HepG2 (cell line): ENCODE data around the gene UGT1A3. TPM values are rescaled to one million over a fixed set of nuclear protein-coding genes. Genes with fewer than 3 reads are reported as not detected.

Source experiments
- polyA plus RNA-seq, 8 experiments: library from polyadenylated mRNA; depleted of rRNA in 3 of 8; stranded (reverse) in 7 of 8; unstranded in 1 of 8; fragments of >200 nt; fragmentation: Illumina TruSeq in 4 of 8; extraction: Trizol in 4 of 8; gene quantifications; 2 replicates each; pipeline versions ENCODE4 v1.2.1 to v1.2.3, GENCODE V29; 2011 to 2016; ENCODE audit warnings: low read depth in 4 of 8, missing spikeins in 1 of 8, mixed read lengths in 1 of 8; ENCODE audit not compliant: insufficient read depth in 1 of 8
- total RNA-seq, 5 experiments: library from RNA; depleted of rRNA; stranded (reverse); fragments of >200 nt; fragmentation: Illumina TruSeq; extraction: Trizol; gene quantifications; 2 replicates each; pipeline ENCODE4 v1.2.3, GENCODE V29; 2016; ENCODE audit warnings: low read depth in 1 of 5

Gene UGT1A3
- total and polyA plus RNA-seq, 2 of the 13 experiments (the other 11 are each of a cell fraction or from before 2014, with no cell fraction given), result not detected

Other genes starting within 250 kb of the UGT1A3 start
- 41.0 and 57.2 TPM in 2 replicates for gene USP40, start 162.3 kb upstream of the UGT1A3 start, total RNA-seq (2016; rRNA removed; fragmentation: Illumina TruSeq; extraction: Trizol)
- 40.2 and 46.3 TPM in 2 replicates for gene USP40, start 162.3 kb upstream of the UGT1A3 start, polyA plus RNA-seq (2011; rRNA removed)
- not detected in 2 replicates for gene UGT1A8, start 111.4 kb upstream of the UGT1A3 start, total RNA-seq (2016; rRNA removed; fragmentation: Illumina TruSeq; extraction: Trizol)
- gene UGT1A8, start 111.4 kb upstream of the UGT1A3 start, polyA plus RNA-seq (2011; rRNA removed), result not detected in 2 replicates
- 0.10 TPM in 1 of 2 replicates, not detected in the other for gene UGT1A10, start 92.6 kb upstream of the UGT1A3 start, total RNA-seq (2016; rRNA removed; fragmentation: Illumina TruSeq; extraction: Trizol)
- 0.07 TPM in 1 of 2 replicates, not detected in the other for gene UGT1A10, start 92.6 kb upstream of the UGT1A3 start, polyA plus RNA-seq (2011; rRNA removed)
- not detected in 2 replicates for gene UGT1A9, start 57.1 kb upstream of the UGT1A3 start, total RNA-seq (2016; rRNA removed; fragmentation: Illumina TruSeq; extraction: Trizol)
- gene UGT1A9, start 57.1 kb upstream of the UGT1A3 start, polyA plus RNA-seq (2011; rRNA removed), result 0.07 TPM in 1 of 2 replicates, not detected in the other
- not detected in 2 replicates for gene UGT1A7, start 47.1 kb upstream of the UGT1A3 start, total RNA-seq (2016; rRNA removed; fragmentation: Illumina TruSeq; extraction: Trizol)
- not detected in 2 replicates for gene UGT1A7, start 47.1 kb upstream of the UGT1A3 start, polyA plus RNA-seq (2011; rRNA removed)
- gene UGT1A6, start 36.2 kb upstream of the UGT1A3 start, total RNA-seq (2016; rRNA removed; fragmentation: Illumina TruSeq; extraction: Trizol), result not detected in 2 replicates
- 0.25 and 0.35 TPM in 2 replicates for gene UGT1A6, start 36.2 kb upstream of the UGT1A3 start, polyA plus RNA-seq (2011; rRNA removed)
- gene UGT1A5, start 16.1 kb upstream of the UGT1A3 start, total RNA-seq (2016; rRNA removed; fragmentation: Illumina TruSeq; extraction: Trizol), result not detected in 2 replicates
- not detected in 2 replicates for gene UGT1A5, start 16.1 kb upstream of the UGT1A3 start, polyA plus RNA-seq (2011; rRNA removed)
- not detected in 2 replicates for gene UGT1A4, start 10.3 kb upstream of the UGT1A3 start, total RNA-seq (2016; rRNA removed; fragmentation: Illumina TruSeq; extraction: Trizol)
- gene UGT1A4, start 10.3 kb upstream of the UGT1A3 start, polyA plus RNA-seq (2011; rRNA removed), result not detected in 2 replicates
- gene UGT1A1, start 31.2 kb downstream of the UGT1A3 start, total RNA-seq (2016; rRNA removed; fragmentation: Illumina TruSeq; extraction: Trizol), result 0.22 and 0.69 TPM in 2 replicates
- 0.75 and 3.6 TPM in 2 replicates for gene UGT1A1, start 31.2 kb downstream of the UGT1A3 start, polyA plus RNA-seq (2011; rRNA removed)
- gene MROH2A, start 49.3 kb downstream of the UGT1A3 start, total RNA-seq (2016; rRNA removed; fragmentation: Illumina TruSeq; extraction: Trizol), result 0.04 TPM in 1 of 2 replicates, not detected in the other
- gene MROH2A, start 49.3 kb downstream of the UGT1A3 start, polyA plus RNA-seq (2011; rRNA removed), result 0.03 and 0.07 TPM in 2 replicates
- gene HJURP, start 125.5 kb downstream of the UGT1A3 start, total RNA-seq (2016; rRNA removed; fragmentation: Illumina TruSeq; extraction: Trizol), result 36.3 and 45.9 TPM in 2 replicates
- gene HJURP, start 125.5 kb downstream of the UGT1A3 start, polyA plus RNA-seq (2011; rRNA removed), result 26.0 and 43.9 TPM in 2 replicates
- gene TRPM8, start 188.3 kb downstream of the UGT1A3 start, total RNA-seq (2016; rRNA removed; fragmentation: Illumina TruSeq; extraction: Trizol), result not detected in 2 replicates
- 0.08 and 0.12 TPM in 2 replicates for gene TRPM8, start 188.3 kb downstream of the UGT1A3 start, polyA plus RNA-seq (2011; rRNA removed)